Frontal cortex (tissue), 4 donors: ENCODE results near the gene MEIKIN. TPM values are rescaled to one million over a fixed set of nuclear protein-coding genes. Genes with fewer than 3 reads are reported as not detected.

ENCODE experiments used
- DNase-seq, 2 donors: peaks; one replicate each; pipeline ENCODE4 v3.0.0; 2012; ENCODE audit warnings: low spot score in 2 of 2
- FAIRE-seq: peaks from 2 replicates; lab custom pipeline; 2012; peaks lifted over from hg19 to GRCh38; lab: Jason Lieb, UNC
- total RNA-seq: library from RNA; depleted of rRNA; stranded (reverse); fragments of >200 nt; gene quantifications from one replicate; pipeline ENCODE4 v1.2.3, GENCODE V29; 2014
- donor health status: control.
- donor health status: control.
- donor health status: control.

MEIKIN gene
- total RNA-seq, 1 donor from 2014 or later = not detected

DNA sequence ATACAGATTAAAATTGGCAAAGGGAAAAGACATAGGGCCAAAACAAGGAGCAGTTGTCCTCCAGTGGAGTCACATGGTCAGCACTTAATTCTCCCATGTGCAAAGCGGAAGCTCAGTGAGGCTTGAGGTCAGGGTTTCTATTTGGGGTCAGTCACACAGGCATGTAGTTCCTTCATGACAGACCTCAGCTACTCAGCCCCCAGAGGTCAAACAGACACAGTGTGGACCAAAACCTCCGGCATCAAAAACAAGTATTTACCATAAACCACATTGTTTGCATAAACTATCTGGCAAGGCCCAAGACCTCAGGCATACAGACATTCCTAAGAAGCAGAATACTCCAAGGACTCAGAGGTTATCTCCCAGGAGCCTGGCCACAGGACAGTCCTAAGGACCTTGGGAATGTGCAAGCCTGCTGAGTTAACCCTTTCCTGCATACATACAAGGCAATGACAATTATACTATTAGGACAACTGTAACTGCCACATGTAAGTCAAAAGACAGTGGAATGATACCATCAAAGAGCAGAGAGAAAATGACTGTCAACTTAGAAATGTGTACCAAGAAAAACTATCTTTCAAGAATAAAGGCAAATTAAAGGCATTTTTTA is 120.0 kb downstream of the MEIKIN start:
- FAIRE-seq (no peak), DNase-seq (no peak)

GRCh38 chr5:131824631-131825030 is 120.8 kb downstream of the MEIKIN start:
- DNase-seq (no peak), FAIRE-seq (no peak)

- DNase-seq (no peak), FAIRE-seq (no peak)
Measured at GRCh38 chr5:131821221-131821620, 124.2 kb downstream of the MEIKIN start.

- FAIRE-seq = no peak
- DNase-seq = no peak
Measured at GRCh38 chr5:131818001-131818724, 127.3 kb downstream of the MEIKIN start.

DNA sequence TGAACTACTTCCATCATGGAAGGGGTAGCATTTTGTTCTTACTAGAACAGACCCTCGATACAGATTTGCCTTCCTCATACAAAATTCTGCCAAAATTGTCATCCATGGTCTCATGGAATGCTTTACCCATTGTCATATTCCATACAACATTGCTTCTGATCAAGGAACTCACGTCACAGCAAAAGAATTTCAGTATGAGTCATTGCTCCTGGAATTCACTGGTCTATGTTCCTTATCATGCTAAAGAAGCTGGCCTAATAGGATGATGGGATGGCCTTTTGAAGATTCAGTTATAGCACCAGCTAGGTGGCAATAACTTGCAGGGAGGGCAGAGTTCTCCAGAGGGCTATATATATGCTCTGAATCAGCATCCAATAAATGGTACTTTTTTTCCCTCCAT is 130.5 kb downstream of the MEIKIN start:
- FAIRE-seq = no peak
- no peak for DNase-seq

DNA sequence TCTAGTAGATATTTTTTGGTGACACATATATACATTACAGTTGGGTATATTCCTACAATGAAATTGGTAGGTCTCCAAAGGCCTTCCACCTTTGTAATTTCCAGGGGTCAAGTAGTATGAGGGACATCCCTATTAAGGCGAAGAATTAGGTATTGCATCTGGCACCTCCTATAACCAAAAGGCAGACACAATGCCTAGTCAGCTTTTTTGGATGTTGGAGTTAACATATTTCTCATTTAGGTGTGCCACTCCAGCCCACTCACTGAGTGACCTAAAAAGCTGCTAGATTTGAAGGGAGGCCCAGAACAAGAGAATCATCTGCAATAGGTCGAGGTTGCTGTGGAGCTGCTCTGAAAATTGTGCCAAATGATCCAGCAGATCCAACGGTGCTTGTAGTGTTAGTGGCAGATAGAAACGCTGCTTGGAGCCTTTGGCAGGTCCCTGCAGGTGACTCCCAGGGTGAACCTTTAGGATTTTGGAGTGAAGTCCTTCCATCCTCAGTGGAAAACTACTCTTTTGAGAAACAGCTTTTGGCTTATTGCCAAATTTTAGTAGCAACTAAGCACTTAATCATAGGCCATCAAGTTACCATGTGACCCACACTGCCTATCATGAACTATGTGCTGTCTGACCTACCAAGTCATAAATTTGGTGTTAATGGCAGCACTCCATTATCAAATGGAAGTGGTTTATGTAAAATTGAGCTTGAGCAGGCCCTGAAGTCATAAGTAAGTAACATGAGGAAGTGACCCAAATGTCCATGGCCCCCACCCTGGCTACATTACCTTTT is 132.9 kb downstream of the MEIKIN start:
- FAIRE-seq = no peak

DNA sequence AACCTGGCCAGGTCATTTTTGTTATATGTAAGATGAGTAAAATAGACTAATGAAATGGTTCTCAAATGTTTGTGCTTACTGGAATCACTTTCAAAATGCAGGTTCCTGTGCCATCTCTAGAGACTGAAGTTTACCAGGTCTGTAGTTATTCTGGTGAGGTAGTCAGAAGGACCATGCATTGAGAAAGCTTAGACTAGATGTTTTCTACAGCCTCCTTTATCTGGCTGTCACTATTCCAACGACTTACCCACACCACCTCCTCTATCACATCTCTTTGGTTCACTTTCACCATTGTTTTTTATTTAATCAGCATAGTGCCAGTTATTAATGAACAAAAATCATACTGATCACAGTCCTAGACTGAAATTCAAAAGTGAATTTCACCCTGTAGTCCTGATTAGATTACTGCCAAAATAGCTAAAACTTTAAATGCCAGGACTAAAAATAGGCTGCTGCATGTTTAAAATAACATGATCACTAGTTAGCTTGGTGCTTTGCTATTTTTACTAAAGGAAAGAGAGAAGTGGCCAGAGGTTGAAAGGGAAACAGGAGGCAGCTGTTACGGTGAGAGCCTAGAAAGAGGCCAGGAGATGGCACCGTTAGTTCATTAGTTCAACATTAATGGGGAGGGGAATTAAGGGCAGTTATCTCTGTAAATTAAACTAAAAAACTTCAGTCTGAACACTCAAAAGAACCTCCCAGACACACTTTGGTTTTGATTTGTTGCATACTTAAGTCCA is 134.8 kb downstream of the MEIKIN start:
- peak; percentile 22 to 25 for DNase-seq
- FAIRE-seq = no peak

More for the DNA sequence above, 132.9 kb downstream of the MEIKIN start:
- no peak for DNase-seq

- peak; percentile 98 to 99 for DNase-seq
- no peak for FAIRE-seq
Measured at GRCh38 chr5:131796793-131797693, 148.4 kb downstream of the MEIKIN start, which contains the start of gene FNIP1. FNIP1 (minus strand) TSS chr5:131797017; CDS start chr5:131796921, 96 bp downstream.

DNA sequence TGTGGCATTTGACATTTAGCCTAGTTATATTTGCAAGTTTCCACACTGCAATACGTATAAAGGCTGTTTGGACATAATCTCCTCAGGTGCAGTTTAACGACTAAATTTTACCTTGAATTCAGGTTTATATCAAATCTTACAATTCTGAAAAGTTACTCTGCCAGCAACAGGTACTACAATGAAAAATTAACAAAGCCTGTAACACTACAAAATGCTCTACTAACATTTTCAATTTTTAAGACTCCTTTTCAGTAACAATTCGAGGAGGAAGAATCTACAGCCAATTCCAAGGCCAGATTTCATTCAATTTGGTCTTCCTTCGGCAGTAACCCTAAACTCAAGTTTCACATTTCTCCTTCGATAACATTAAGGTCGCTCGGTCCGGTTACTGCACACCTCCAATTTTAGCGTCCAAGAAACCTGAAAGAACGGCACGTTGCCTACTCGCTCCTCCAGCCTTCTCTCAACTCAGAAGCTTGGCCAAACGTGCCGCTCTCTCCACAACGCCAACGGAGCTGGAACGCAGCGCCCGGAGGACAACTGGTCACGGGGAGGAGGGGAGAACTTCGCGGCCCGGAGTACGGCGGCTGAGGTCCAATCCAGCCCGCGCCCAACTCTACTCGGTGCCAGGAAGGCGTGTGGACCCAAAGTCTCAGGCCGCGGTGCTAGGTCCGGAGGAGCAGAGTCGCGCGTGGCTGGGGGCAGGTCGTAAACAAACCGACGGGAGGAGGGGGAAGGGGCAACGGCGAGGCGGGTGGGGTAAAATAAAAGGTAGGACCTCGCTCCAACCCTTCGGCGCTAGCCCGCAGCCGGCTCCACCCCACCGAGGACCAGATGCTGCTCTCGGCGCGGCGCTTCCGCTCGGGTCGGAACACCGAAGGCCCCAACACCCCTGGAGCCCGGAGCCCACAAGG is 149.3 kb downstream of the MEIKIN start:
- FAIRE-seq (no peak), DNase-seq (peak; percentile 49 to 57)

GRCh38 chr5:131795228-131795627 is 150.2 kb downstream of the MEIKIN start:
- no peak for FAIRE-seq
- no peak for DNase-seq

DNA sequence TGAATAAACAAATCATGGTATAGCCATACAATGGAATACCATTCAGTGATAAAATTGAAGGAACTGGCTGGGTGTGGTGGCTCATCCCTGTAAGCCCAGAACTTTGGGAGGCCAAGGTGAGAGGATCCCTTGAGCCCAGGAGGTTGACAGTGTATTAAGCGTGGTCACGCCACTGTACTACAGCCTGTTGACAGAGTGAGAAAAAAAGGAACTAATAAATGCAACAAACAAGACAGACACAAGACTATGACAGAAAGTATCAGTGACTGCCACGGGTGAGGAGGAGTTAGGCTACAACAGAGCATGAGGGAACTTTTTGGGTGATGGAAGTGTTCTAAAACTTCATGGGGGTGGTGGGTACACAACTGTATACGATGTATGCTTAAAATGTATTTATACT is 150.9 kb downstream of the MEIKIN start:
- no peak for FAIRE-seq
- DNase-seq = no peak

DNA sequence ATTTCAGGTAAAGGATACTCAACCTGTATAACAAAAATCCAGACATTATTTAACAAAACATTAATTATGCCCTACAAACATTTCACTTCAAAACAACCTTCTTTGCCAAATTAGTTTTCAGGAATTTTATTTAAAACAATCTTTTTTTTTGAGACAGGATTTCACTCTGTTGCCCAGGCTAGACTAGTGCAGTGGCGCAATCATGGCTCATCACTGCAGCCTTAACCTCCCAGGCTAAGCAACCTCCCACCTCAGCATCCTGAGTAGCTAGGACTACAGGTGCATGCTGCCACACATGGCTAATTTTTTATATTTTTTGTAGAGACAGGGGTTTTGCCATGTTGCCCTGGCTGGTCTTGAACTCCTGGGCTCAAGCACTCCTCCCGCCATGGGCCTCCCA is 152.6 kb downstream of the MEIKIN start:
- FAIRE-seq = no peak
- no peak for DNase-seq

GRCh38 chr5:131791866-131792265 is 153.6 kb downstream of the MEIKIN start:
- DNase-seq (no peak), FAIRE-seq (no peak)

DNA sequence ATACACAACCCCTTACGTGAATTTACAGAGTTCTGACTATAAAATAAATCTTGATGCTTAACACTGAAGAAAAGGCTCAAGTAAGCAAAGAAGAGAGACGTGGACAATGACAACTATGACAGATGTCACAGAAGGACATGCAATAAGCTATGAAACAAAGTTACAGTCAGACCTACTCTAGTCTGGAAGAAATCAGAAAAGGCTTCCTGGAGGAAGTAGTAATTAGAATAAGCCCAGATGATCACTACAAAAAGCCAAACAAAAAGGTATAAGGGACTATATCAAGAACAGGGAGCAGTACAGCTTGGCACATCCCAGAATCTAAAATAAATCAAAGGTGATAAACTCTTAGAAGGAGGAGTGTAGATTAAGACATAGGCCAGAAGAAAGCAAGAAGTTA is 154.9 kb downstream of the MEIKIN start:
- DNase-seq (no peak), FAIRE-seq (no peak)

GRCh38 chr5:131789765-131790164 is 155.7 kb downstream of the MEIKIN start:
- no peak for FAIRE-seq
- no peak for DNase-seq

GRCh38 chr5:131787736-131788135 is 157.7 kb downstream of the MEIKIN start:
- no peak for DNase-seq
- FAIRE-seq = no peak

DNA sequence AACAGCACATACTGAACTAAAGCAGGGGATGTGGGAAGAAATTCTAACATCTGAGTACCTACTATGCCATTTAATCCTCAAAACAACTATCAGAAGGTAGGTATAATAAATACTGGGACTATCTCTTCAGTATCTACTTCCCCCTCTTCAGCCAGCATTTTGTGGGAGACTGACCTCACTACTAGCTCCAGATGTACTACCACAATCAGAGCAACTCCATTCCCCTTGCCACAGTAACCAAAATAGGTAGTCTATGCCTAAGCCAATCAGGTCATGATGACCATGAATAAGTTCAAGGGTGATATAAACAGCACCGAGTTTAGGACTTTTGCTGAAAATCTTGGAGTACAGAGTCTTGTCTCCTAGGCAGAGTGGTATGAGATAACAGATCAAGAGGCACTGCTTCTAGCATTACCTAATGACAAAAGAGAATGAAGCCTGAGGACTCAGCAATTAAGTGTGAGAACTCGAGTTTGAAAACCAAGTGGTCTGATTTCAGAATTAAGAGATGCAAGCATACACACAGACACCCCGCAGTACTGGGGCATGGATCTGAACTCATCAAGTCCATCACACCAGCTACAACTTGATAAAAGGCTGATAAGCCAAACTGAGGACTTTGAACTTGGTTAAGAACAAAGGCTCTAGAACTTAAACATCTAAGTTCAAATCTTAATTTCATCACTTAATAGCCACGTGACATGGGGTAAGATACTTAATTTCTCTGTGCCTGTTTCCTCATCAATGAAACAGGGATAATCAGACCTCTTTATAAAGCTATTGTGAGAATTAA is 158.4 kb downstream of the MEIKIN start:
- no peak for FAIRE-seq
- DNase-seq = no peak
